ENCODE results near the gene SNTN.

SNTN gene

GRCh38 chr3:63670544-63670943 is 18.1 kb downstream of the SNTN start:
- DNase-seq (ENCODE audit: low read depth, low spot score): no peak
- H3K27ac ChIP-seq: no peak overlapping the region

DNA sequence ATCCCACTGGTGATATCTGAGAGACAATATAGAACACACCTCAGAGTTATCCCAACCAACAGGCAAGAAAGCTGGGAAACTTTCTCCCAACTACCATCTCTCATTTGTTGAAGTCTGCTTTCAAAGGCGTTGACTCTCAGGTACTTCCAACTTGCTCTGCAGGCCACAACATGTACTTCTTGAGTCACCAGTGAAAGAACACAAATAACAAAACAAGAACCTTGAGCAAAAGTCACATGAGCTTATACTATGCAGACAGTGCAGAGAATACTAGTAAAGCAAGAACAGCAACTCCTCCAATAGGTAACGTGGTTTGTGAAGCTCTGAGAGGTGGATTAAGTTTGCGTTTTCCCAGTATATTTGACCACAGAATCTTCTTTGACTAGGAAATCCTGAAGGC is 20.6 kb downstream of the SNTN start:
- peak; percentile 91 for DNase-seq (ENCODE audit: low read depth, low spot score)

GRCh38 chr3:63674586-63674985 is 22.1 kb downstream of the SNTN start:
- no peak for DNase-seq (ENCODE audit: low read depth, low spot score)
- no peak overlapping the region for H3K27ac ChIP-seq

More for the DNA sequence above, 20.6 kb downstream of the SNTN start:
- H3K27ac ChIP-seq: no peak overlapping the region

DNA sequence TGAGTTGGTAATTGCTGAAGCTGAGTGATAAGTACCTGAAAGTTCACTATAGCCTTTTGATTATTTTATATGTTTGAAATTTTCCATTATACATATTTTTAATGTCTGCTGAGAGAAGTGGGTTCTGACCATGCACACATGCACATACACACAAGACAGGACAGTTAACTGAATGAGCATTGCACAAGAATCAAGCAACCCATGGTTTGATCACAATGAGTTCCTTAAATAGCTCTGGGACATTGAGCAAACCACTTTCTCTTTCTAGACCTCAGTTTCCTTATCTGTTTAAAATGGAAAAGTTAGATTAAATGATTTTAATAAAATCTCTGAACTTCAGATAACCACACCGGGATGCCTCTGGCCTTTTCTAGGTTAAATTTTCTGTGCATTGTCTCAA is 26.7 kb downstream of the SNTN start:
- no peak for DNase-seq (ENCODE audit: low read depth, low spot score)

GRCh38 chr3:63684081-63684480 is 31.6 kb downstream of the SNTN start:
- no peak for DNase-seq (ENCODE audit: low read depth, low spot score)
- no peak overlapping the region for H3K27ac ChIP-seq

More for the DNA sequence above, 26.7 kb downstream of the SNTN start:
- no peak overlapping the region for H3K27ac ChIP-seq

- no peak for DNase-seq (ENCODE audit: low read depth, low spot score)
- H3K27ac ChIP-seq: no peak overlapping the region
Observed at GRCh38 chr3:63685340-63685739, 32.9 kb downstream of the SNTN start.

DNA sequence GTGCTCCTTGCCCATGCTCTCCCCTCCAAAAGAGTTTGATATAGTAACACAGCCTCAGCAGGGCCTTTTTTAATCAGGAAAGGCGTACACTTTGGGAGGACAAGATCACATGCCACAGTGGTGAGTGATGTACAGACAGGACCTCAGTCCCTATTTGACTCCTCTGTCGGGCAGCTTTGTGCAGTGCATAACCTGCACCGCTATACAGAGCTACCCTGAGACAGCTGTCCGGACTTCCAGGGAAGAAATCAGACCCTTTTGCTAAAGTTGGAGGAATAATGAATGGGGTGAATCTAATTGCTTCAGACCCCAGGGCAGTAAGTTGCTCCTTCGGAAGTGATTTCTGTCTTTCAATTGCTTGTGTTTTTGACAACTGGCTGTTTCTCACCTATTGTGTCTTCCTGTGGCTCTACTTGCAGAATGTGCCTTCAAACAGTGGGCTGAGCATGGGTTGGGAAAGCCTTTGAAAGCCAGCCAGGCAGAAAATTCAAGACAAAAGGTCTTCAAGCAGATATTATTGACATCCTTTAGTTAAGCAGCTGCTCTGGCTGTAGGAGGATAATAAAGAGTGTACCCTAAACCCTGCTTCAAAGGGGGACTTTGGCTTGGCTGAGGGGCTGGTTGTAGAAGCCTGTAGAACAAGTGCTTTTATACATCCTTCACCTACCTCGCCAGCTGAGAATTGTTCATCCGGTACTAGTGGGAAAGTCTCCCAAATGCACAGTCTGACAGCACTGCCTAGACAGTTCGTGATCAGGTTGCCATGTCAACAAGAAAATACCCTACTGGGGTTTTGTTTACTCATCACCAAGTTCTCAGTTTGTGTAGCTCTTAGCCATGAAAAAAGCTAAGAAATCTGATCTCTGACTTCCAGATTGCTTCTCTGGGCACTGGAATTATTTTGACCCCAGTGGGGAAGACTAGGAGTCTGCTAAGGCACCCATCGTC is 35.1 kb downstream of the SNTN start:
- DNase-seq (ENCODE audit: low read depth, low spot score): no peak
- no peak overlapping the region for H3K27ac ChIP-seq

DNA sequence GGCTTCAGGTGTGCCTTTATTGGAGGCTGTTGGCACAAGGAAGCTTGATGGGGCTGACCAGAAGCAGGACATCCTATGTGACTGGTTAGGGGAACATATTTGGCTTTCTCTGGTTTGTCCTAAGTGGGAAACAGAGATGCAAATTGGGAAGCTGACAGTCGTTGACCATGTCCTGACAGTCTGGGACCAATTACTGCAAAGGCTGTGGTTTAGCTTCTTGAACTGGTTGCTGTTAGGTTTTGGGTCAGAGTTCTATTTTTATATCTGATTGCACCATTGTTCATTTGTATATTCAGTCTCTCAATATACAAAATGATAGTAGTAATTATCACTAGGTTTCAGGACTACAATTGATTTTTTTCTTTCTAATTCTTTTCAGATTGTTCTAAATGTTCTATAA is 36.8 kb downstream of the SNTN start:
- H3K27ac ChIP-seq: no peak overlapping the region
- no peak for DNase-seq (ENCODE audit: low read depth, low spot score)

DNA sequence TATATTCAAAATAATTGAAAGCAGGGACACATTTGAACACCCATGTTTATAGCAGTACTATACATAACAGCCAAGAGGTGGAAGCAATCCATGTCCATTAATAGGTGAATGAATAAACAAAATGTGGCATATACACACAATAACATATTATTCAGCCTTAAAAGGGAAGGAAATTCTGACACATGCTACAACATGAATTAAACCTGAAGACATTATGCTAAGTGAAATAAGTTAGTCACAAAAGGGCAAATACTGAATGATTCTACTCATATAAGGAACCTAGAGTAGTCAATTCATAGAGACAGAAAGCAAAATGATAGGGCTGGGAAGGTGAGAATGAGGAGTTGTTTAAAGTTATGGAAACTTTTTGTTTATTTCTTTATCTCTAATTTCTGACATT is 40.9 kb downstream of the SNTN start:
- no peak for DNase-seq (ENCODE audit: low read depth, low spot score)
- no peak overlapping the region for H3K27ac ChIP-seq

GRCh38 chr3:63705092-63705645 is 52.7 kb downstream of the SNTN start:
- no peak overlapping the region for H3K27ac ChIP-seq
- DNase-seq (ENCODE audit: low read depth, low spot score): no peak

DNA sequence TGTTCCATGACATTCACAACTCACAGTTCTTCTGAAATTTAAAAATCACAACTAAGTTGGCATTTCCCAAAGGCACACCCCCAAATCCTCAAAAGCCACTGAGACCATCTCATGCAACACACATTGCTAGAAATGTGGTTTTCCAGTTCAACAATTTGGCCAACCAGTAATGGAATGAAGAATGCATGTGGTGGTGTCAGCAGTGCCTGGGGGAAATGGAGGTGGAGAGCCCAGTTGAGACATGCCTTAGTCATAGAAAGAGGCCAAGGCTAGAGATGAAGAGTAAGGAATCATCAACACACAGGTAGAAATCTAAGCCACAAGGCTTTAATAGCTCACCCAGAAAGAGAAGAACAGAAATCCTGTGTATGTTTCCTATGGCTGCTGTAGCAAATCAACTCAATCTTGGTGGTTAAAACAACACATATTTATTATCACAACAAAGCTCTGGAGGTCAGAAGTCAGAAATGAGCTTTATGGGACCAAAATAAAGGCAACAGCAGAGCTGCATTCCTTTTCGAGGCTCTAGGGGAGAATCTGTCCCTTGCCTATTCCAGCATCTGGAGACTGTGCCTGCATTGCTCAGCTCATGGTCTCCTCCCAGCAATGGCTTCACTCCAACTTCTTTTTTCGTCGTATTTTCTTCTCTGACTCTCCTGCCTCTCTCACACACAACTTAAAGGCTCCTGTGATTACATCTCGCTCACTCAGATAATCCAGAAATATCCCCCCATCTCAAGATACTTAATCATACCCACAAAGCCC is 54.0 kb downstream of the SNTN start:
- H3K27ac ChIP-seq: no peak overlapping the region
- DNase-seq (ENCODE audit: low read depth, low spot score): peak; percentile 33

DNA sequence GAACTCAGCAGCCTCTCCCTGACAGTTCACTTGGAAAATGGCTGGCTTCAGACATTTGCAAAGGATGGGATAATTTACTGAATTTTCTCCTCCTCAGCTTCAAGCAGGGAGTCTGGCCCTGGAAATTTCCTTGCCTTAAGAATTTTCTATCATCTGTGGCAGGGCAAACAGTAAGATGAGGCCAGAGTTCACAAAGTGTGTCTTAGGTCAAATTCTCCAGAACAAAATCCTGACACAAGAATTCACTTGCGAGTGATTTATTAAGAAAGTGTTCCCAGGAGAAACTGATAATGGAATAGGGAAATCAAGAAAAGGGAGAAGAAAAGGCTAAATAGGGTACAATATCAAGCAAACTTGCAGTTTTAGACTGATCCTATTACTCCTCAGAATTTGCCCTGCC is 55.3 kb downstream of the SNTN start:
- no peak for DNase-seq (ENCODE audit: low read depth, low spot score)
- no peak overlapping the region for H3K27ac ChIP-seq

GRCh38 chr3:63709576-63709975 is 57.1 kb downstream of the SNTN start:
- DNase-seq (ENCODE audit: low read depth, low spot score): no peak
- no peak overlapping the region for H3K27ac ChIP-seq

Measured in epithelial cell of prostate (primary cell).